GM21723 (cell line): ENCODE measurements around the gene EVI5.
"Not testable (repeated sequence)": the region's sequence is repeated elsewhere in the genome, so short reads cannot be mapped to it uniquely, and the experiment has no call there.

ENCODE experiments used
- ATAC-seq: cut with Tn5 transposase; IDR thresholded peaks from one replicate; pipeline ENCODE4 v1.9.1; 2021; ENCODE audit warnings: mild to moderate bottlenecking, moderate library complexity; ENCODE audit not compliant: unreplicated experiment

The EVI5 gene

GRCh38 chr1:92583821-92584760 lies 200.8 kb downstream of the EVI5 start:
- ATAC-seq: peak; percentile 79

- no peak for ATAC-seq
Measured at GRCh38 chr1:92577261-92577895, 207.5 kb downstream of the EVI5 start.

- no peak for ATAC-seq
Measured at GRCh38 chr1:92575123-92575522, 209.8 kb downstream of the EVI5 start.

GRCh38 chr1:92572520-92572919 lies 212.4 kb downstream of the EVI5 start:
- ATAC-seq: no peak

- ATAC-seq: no peak
Measured at GRCh38 chr1:92571578-92571977, 213.3 kb downstream of the EVI5 start.

GRCh38 chr1:92567211-92567868 lies 217.6 kb downstream of the EVI5 start:
- no peak for ATAC-seq

GRCh38 chr1:92563457-92564216 lies 221.3 kb downstream of the EVI5 start:
- peak; percentile 96 for ATAC-seq

GRCh38 chr1:92556350-92556749 lies 228.6 kb downstream of the EVI5 start:
- ATAC-seq: no peak

GRCh38 chr1:92554216-92554615 lies 230.7 kb downstream of the EVI5 start:
- ATAC-seq: no peak

- ATAC-seq: no peak
Measured at GRCh38 chr1:92551916-92552315, 233.0 kb downstream of the EVI5 start.

- no peak for ATAC-seq
Measured at GRCh38 chr1:92544756-92545165, 240.1 kb downstream of the EVI5 start.

GRCh38 chr1:92543131-92544055 lies 241.5 kb downstream of the EVI5 start:
- ATAC-seq: no peak

- peak; percentile 65 for ATAC-seq
Measured at GRCh38 chr1:92538413-92539061, 246.4 kb downstream of the EVI5 start.

GRCh38 chr1:92538048-92538412 lies 246.9 kb downstream of the EVI5 start:
- peak; percentile 76 for ATAC-seq

- ATAC-seq: peak; percentile 65
Measured at GRCh38 chr1:92536980-92537884, 247.7 kb downstream of the EVI5 start.

- ATAC-seq: peak; percentile 14
Measured at GRCh38 chr1:92536211-92536979, 248.5 kb downstream of the EVI5 start.

GRCh38 chr1:92532371-92532770 lies 252.5 kb downstream of the EVI5 start:
- ATAC-seq: not testable (repeated sequence)

- not testable (repeated sequence) for ATAC-seq
Measured at GRCh38 chr1:92531939-92532338, 253.0 kb downstream of the EVI5 start.
